Posterior vena cava (tissue), 2 donors: ENCODE measurements around the gene FGA. TPM values are rescaled to one million over a fixed set of nuclear protein-coding genes. Genes with fewer than 3 reads are reported as not detected.

ENCODE experiments used
- DNase-seq: peaks from one replicate; pipeline ENCODE4 v3.0.0-alpha.2; 2020; ENCODE audit warnings: low spot score
- intact Hi-C, 2 donors: fragments of 100-400 bp; cut with DNase I; formaldehyde crosslinking; loops; one replicate each; pipeline versions ENCODE4 v1.14.1 to v1.14.2; 2022 to 2023
- total RNA-seq, 2 donors: library from RNA; stranded (reverse); fragmentation: NEBNext Ultra II Directional; extraction: Animal tissue kit (Norgen Biotek cat#: 25700); gene quantifications; one replicate each; pipeline ENCODE4 v1.2.1, GENCODE V29; 2021
- donor health status: DM: yes; HTN: yes; CAD: no.
- donor health status: DM: yes; HTN: yes; CAD: no.

Gene FGA
- total RNA-seq, 2 donors from 2014 or later = 1.6 TPM; not detected in 1

- intact Hi-C loops = loop anchor here in 1 of 2 donors (10.0 kb wide), 1 partner anchor 66 kb away; no protein-coding TSS in a partner anchor
These were observed 31.4 kb downstream of the FGA start for GRCh38 chr4:154559141-154559493.

DNA sequence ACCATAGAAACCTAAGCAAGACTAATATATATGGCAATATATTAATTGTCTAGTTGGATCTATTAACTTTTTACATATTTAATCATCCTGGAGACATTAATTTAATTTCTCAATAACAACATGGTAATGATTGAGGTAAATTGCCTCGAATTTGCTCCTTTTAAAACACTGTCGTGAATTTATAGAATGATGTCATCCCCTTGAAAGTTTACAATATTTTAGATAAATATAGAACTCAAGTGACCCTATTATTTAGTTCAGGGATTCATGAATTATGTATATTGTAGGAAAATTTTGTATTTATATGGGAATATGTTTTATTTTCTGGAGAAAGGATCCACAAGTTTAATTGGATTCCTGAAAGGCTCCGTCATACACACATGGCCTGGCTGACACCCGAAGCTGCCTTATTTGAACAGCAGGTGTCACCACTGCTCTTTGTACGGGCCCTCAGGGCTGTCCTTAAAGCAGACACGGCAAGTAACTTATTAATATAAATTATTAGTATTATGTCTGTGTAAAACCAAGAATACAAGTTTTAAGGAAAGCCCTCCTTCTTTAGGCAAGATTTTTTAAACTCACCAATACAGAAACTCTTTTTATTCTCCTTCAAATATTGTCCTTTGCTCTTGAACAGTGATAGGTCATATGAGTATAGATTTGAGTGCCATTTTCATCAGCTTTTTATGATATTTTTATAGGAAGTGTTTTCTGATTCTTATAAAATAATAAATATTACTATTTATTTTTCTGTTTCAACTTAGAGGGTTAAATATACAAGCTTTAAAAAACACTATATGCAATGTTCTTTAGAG is 38.5 kb downstream of the FGA start:
- intact Hi-C loops = loop anchor here in 1 of 2 donors (10.0 kb wide), 1 partner anchor 73 kb away; no protein-coding TSS in a partner anchor
- DNase-seq = peak; percentile 86

More at GRCh38 chr4:154559141-154559493, 31.4 kb downstream of the FGA start:
- DNase-seq = no peak

- intact Hi-C loops = loop anchor here in 1 of 2 donors (10.0 kb wide), 1 partner anchor 75 kb away; no protein-coding TSS in a partner anchor
- DNase-seq = peak; percentile 99
These were observed 40.4 kb downstream of the FGA start, which contains the start of gene PLRG1 for GRCh38 chr4:154549894-154550790. Gene PLRG1, minus strand, starts transcription at chr4:154550400. Its CDS starts 92 bp downstream, at chr4:154550308.

GRCh38 chr4:154545689-154546088 is 44.9 kb downstream of the FGA start:
- DNase-seq = no peak
- intact Hi-C loops = no loop called here

DNA sequence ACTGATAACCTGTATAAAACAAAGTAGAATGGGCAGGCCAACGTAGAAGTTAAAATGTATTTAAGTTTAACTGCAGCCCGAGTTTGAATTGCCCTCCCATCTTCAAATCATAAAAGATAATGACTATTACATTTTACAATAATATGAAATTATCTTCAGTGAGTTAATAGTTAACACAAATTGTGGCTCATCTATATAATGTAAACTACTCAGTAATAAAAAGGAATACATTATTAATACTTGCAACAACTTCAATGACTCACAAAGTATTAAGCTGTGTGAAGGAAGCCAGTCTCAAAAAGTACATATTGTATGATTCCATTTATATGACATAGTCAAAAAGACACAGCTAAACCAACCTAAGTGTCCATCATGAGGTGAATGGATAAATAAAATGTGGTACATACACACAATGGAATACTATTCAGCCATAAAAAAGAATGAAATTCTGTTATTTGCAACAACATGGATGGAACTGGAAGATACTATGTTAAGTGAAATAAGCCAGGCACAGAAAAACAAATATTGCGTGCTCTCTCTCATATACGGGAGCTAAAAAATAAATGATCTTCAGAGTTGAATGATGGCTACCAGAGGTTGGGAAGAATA is 48.2 kb downstream of the FGA start:
- no peak for DNase-seq
- intact Hi-C loops = no loop called here

Other genes starting within 250 kb of the FGA start
- under 1 TPM; 0.28 to 0.71 TPM for gene DCHS2, start 98.9 kb downstream of the FGA start, total RNA-seq
- 10 to 100 TPM; 66.8 to 69.5 TPM for gene PLRG1, start 40.3 kb downstream of the FGA start, total RNA-seq
- gene FGB, start 27.7 kb downstream of the FGA start, total RNA-seq = 1 to 10 TPM in 1 of 2 donors, not detected in 1; 1.5 TPM
- under 1 TPM in 1 of 2 donors, not detected in 1; 0.88 TPM for gene FGG, start 21.9 kb upstream of the FGA start, total RNA-seq
- under 1 TPM in 1 of 2 donors, not detected in 1; 0.10 TPM for gene LRAT, start 153.3 kb upstream of the FGA start, total RNA-seq
- gene RBM46, start 190.5 kb upstream of the FGA start, total RNA-seq = not detected